HCT116 (cell line): Measurements from ENCODE around the gene ADAMTS9. TPM values are rescaled to one million over a fixed set of nuclear protein-coding genes. Genes with fewer than 3 reads are reported as not detected.

ENCODE experiments used
- ATAC-seq: fragments of 200-7000 bp; cut with Tn5 transposase; 2 replicates; pipeline ENCODE4 v1.9.1; 2020; ENCODE audit warnings: mild to moderate bottlenecking, moderate library complexity
- BruUV-seq: library from RNA; stranded (reverse); fragments of 400-500 nt; replicated peaks from 2 replicates; lab custom pipeline; 2021; lab: Mats Ljungman, UMichigan
- CTCF ChIA-PET: fragments of 300-600 bp; sonication (Branson Sonifier 250); formaldehyde crosslinking; loops from one replicate; lab custom pipeline; 2021; ENCODE audit warnings: antibody characterized with exemption; lab: Charles Lee
- POLR2A ChIA-PET: fragments of 300-600, 350-600 bp; sonication (Branson Sonifier 250); formaldehyde crosslinking; loops from one replicate; lab custom pipeline; 2021; ENCODE audit warnings: antibody characterized with exemption; lab: Charles Lee
- RAD21 ChIA-PET, 2 experiments: fragments of 300-600 bp; sonication (Branson Sonifier 250); formaldehyde crosslinking; loops; one replicate each; lab custom pipeline; 2023; ENCODE audit warnings: low total read pairs in 2 of 2; ENCODE audit not compliant: uncharacterized antibody in 2 of 2, unreplicated experiment in 2 of 2, low non-redundant PET in 1 of 2; lab: Charles Lee
- DNase-seq: peaks from one replicate; pipeline ENCODE4 v3.0.0-alpha.2; 2010; ENCODE audit warnings: low read depth, low spot score
- H2AFZ ChIP-seq: fragments of 200-600 bp; shearing (Covaris generic), sonication (generic); 2 replicates; pipeline ENCODE4 v1.6.1; 2017; ENCODE audit warnings: low read depth, mixed run types, mixed read lengths, antibody characterized with exemption, low read length; ENCODE audit not compliant: poor library complexity, severe bottlenecking
- H3K27ac ChIP-seq: 2 replicates; pipeline ENCODE4 v1.5.1; 2012; ENCODE audit warnings: low read depth, low read length
- H3K27me3 ChIP-seq: fragments of 200-600 bp; sonication (generic); 2 replicates; pipeline ENCODE4 v1.6.1; 2016; ENCODE audit warnings: mixed run types, low read length, mixed read lengths; ENCODE audit not compliant: insufficient read depth
- H3K36me3 ChIP-seq, 2 experiments: fragments of 200-500 bp in 1 of 2; fragments of 200-600 bp in 1 of 2; sonication (Bioruptor generic) in 1 of 2; sonication (generic) in 1 of 2; 2 replicates each; pipeline versions ENCODE4 v1.5.1 to v1.6.1; 2014 to 2016; ENCODE audit warnings: low read length in 2 of 2, inconsistent platforms in 1 of 2, mixed read lengths in 1 of 2, mixed run types in 1 of 2; ENCODE audit not compliant: insufficient read depth in 2 of 2, control insufficient read depth in 1 of 2
- H3K4me1 ChIP-seq, 2 experiments: fragments of 200-600 bp in 1 of 2; sonication (generic) in 1 of 2; 2 replicates each; pipeline versions ENCODE4 v1.5.1 to v1.6.1; 2012 to 2017; ENCODE audit warnings: low read length in 2 of 2, inconsistent platforms in 1 of 2, mild to moderate bottlenecking in 1 of 2, mixed read lengths in 1 of 2, mixed run types in 1 of 2, moderate library complexity in 1 of 2; ENCODE audit not compliant: insufficient read depth in 2 of 2, control insufficient read depth in 1 of 2
- H3K4me2 ChIP-seq: fragments of 200-600 bp; sonication (generic); 2 replicates; pipeline ENCODE4 v1.6.1; 2017; ENCODE audit warnings: mixed run types, low read length, mixed read lengths
- H3K4me3 ChIP-seq, 2 experiments: fragments of 200-600 bp in 1 of 2; sonication (generic) in 1 of 2; replicated peaks in 1 of 2; 2 replicates each; pipeline ENCODE4 v1.5.1; 2011 to 2016; ENCODE audit warnings: low read length in 2 of 2, control low read depth in 1 of 2, low read depth in 1 of 2, mild to moderate bottlenecking in 1 of 2, mixed read lengths in 1 of 2, mixed run types in 1 of 2
- H3K79me2 ChIP-seq: fragments of 200-600 bp; sonication (generic); 2 replicates; pipeline ENCODE4 v1.6.1; 2017; ENCODE audit warnings: mild to moderate bottlenecking, mixed run types, low read length, moderate library complexity, mixed read lengths; ENCODE audit not compliant: insufficient read depth
- H3K9ac ChIP-seq: fragments of 200-600 bp; sonication (generic); 2 replicates; pipeline ENCODE4 v1.6.1; 2016; ENCODE audit warnings: low read length, mixed read lengths
- H3K9me2 ChIP-seq: fragments of 200-600 bp; sonication (generic), shearing (Covaris generic); 2 replicates; pipeline ENCODE4 v1.6.1; 2017; ENCODE audit warnings: mixed run types, mild to moderate bottlenecking, moderate library complexity; ENCODE audit not compliant: insufficient read depth
- H3K9me3 ChIP-seq, 2 experiments: fragments of 200-500 bp in 1 of 2; fragments of 200-600 bp in 1 of 2; sonication (Bioruptor generic) in 1 of 2; sonication (generic) in 1 of 2; 2 replicates each; pipeline ENCODE4 v1.6.1; 2014 to 2017; ENCODE audit warnings: low read length in 2 of 2, mixed read lengths in 2 of 2, inconsistent platforms in 1 of 2, low read depth in 1 of 2, mild to moderate bottlenecking in 1 of 2, mixed run types in 1 of 2, moderate library complexity in 1 of 2; ENCODE audit not compliant: control insufficient read depth in 1 of 2, insufficient read depth in 1 of 2
- H4K20me1 ChIP-seq: fragments of 200-600 bp; sonication (generic), shearing (Covaris generic); 2 replicates; pipeline ENCODE4 v1.6.1; 2017; ENCODE audit warnings: mixed run types, mild to moderate bottlenecking, moderate library complexity; ENCODE audit not compliant: insufficient read depth
- ATF3 ChIP-seq: IDR thresholded peaks from 2 replicates; pipeline ENCODE4 v1.6.1; 2012
- CBX3 ChIP-seq: IDR thresholded peaks from 2 replicates; pipeline ENCODE4 v1.6.1; 2012; ENCODE audit warnings: low read depth
- CEBPB ChIP-seq: IDR thresholded peaks from 2 replicates; pipeline ENCODE4 v1.6.1; 2012; ENCODE audit warnings: low read depth
- EGR1 ChIP-seq: IDR thresholded peaks from 2 replicates; pipeline ENCODE4 v1.6.1; 2012; ENCODE audit warnings: low read depth
- ELF1 ChIP-seq: IDR thresholded peaks from 2 replicates; pipeline ENCODE4 v1.6.1; 2012; ENCODE audit warnings: low read depth, borderline replicate concordance
- EZH2phosphoT487 ChIP-seq: fragments of 200-600 bp; IDR thresholded peaks from 2 replicates; pipeline ENCODE4 v1.6.1; 2018; ENCODE audit warnings: antibody characterized with exemption, borderline replicate concordance
- FOSL1 ChIP-seq: IDR thresholded peaks from 2 replicates; pipeline ENCODE4 v1.6.1; 2012; ENCODE audit warnings: low read depth
- JUND ChIP-seq: IDR thresholded peaks from 2 replicates; pipeline ENCODE4 v1.6.1; 2012
- POLR2A ChIP-seq: IDR thresholded peaks from 2 replicates; pipeline ENCODE4 v1.7.0; 2011; ENCODE audit warnings: borderline replicate concordance; ENCODE audit not compliant: insufficient read depth, insufficient read length; ENCODE audit errors: extremely low read depth
- RAD21 ChIP-seq: IDR thresholded peaks from 2 replicates; pipeline ENCODE4 v1.6.1; 2012; ENCODE audit warnings: low read depth, mild to moderate bottlenecking
- SP1 ChIP-seq: IDR thresholded peaks from 2 replicates; pipeline ENCODE4 v1.6.1; 2012; ENCODE audit warnings: low read depth
- SRF ChIP-seq: IDR thresholded peaks from 2 replicates; pipeline ENCODE4 v1.6.1; 2012; ENCODE audit warnings: low read depth
- TCF7L2 ChIP-seq: IDR thresholded peaks from 2 replicates; pipeline ENCODE4 v1.7.0; 2011; ENCODE audit warnings: borderline replicate concordance, inconsistent platforms; ENCODE audit not compliant: insufficient read depth, insufficient read length; ENCODE audit errors: extremely low read depth
- YY1 ChIP-seq: IDR thresholded peaks from 2 replicates; pipeline ENCODE4 v1.6.1; 2011; ENCODE audit warnings: low read length, low read depth, moderate library complexity, mild to moderate bottlenecking; ENCODE audit not compliant: insufficient replicate concordance; ENCODE audit errors: extremely low read depth
- ZFX ChIP-seq: fragments of 450-650 bp; IDR thresholded peaks from 2 replicates; pipeline ENCODE4 v1.6.1; 2017
- ZNF274 ChIP-seq: fragments of 200-500 bp; sonication (Bioruptor generic); IDR thresholded peaks from 2 replicates; pipeline ENCODE4 v1.6.1; 2014; ENCODE audit warnings: mild to moderate bottlenecking, low read depth, low read length, inconsistent platforms
- intact Hi-C: fragments of 100-400 bp; cut with micrococcal nuclease; formaldehyde crosslinking; loops from 2 replicates; pipeline ENCODE4 v1.10.0; 2022
- total RNA-seq: library from RNA; stranded (reverse); gene quantifications from one replicate; pipeline ENCODE4 v1.2.1, GENCODE V29; 2021; ENCODE audit not compliant: unreplicated experiment
- TF ChIP-seq, protein P1 (sequence below), 3 experiments: fragments of 200-600 bp in 1 of 3; sonication (generic) in 1 of 3; IDR thresholded peaks in 2 of 3; conservative IDR thresholded peaks in 1 of 3; 2 replicates each; pipeline ENCODE4 v1.5.1; 2012 to 2017; ENCODE audit warnings: low read depth in 2 of 3, low read length in 2 of 3, antibody characterized with exemption in 1 of 3, borderline replicate concordance in 1 of 3, control low read depth in 1 of 3, mild to moderate bottlenecking in 1 of 3, mixed read lengths in 1 of 3, mixed run types in 1 of 3, moderate library complexity in 1 of 3; ENCODE audit not compliant: insufficient read depth in 1 of 3
- TF ChIP-seq, protein P2 (sequence below): IDR thresholded peaks from 2 replicates; pipeline ENCODE4 v1.6.1; 2012

ADAMTS9 gene
- total RNA-seq, 1 experiment from 2014 or later: 0.05 TPM

DNA sequence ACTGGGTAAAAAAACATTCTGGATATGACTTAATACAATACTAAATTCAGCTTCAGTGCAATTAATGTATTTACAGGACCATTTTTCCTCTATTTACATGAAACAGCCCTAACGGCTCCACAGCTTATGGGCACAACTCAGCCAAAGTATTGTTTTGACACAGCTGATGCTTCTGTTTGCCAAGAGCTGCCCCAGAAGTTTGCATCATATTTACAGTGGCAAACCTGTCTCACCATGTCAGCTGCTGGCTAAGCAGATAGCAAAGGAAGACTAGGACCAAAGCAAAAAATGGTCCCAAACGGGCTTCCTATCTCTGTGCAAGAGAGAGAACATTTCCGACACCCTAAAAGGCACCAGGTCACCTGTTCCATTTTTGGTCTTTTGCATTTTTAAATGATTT is 94.5 kb downstream of the ADAMTS9 start:
- H3K27me3 ChIP-seq: peaks cover 26% of the 10 kb centered on the region
- no peak overlapping the region for H3K4me2 ChIP-seq
- TF ChIP-seq SRF (no peak), ZFX (no peak), JUND (no peak)
- TF ChIP-seq, protein P1, sequence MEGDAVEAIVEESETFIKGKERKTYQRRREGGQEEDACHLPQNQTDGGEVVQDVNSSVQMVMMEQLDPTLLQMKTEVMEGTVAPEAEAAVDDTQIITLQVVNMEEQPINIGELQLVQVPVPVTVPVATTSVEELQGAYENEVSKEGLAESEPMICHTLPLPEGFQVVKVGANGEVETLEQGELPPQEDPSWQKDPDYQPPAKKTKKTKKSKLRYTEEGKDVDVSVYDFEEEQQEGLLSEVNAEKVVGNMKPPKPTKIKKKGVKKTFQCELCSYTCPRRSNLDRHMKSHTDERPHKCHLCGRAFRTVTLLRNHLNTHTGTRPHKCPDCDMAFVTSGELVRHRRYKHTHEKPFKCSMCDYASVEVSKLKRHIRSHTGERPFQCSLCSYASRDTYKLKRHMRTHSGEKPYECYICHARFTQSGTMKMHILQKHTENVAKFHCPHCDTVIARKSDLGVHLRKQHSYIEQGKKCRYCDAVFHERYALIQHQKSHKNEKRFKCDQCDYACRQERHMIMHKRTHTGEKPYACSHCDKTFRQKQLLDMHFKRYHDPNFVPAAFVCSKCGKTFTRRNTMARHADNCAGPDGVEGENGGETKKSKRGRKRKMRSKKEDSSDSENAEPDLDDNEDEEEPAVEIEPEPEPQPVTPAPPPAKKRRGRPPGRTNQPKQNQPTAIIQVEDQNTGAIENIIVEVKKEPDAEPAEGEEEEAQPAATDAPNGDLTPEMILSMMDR (IDR thresholded peaks at IDR 0.05 in 2 of 3, conservative IDR thresholded peaks at IDR 0.05 in 1 of 3; ENCODE audit: borderline replicate concordance in 1 of 3, insufficient read depth in 1 of 3, low read depth in 2 of 3, low read length in 2 of 3): no peak
- H3K9me2 ChIP-seq: no peaks in the 10 kb centered on the region
- no peak overlapping the region for H3K27ac ChIP-seq
- no peak for DNase-seq
- no peak overlapping the region for H2AFZ ChIP-seq
- POLR2A ChIA-PET: no interaction called here
- CTCF ChIA-PET: no interaction called here
- ATAC-seq: no peak
- no peak overlapping the region for H3K9ac ChIP-seq
- H4K20me1 ChIP-seq: no peaks in the 10 kb centered on the region
- H3K4me3 ChIP-seq: no peak overlapping the region
- no peaks in the 10 kb centered on the region for H3K4me1 ChIP-seq
- no peaks in the 10 kb centered on the region for H3K79me2 ChIP-seq
- RAD21 ChIA-PET: no interaction called here
- no peaks in the 10 kb centered on the region for H3K9me3 ChIP-seq
- no peaks in the 10 kb centered on the region for H3K36me3 ChIP-seq
- no TSS peak for BruUV-seq
- intact Hi-C loops: no loop called here

DNA sequence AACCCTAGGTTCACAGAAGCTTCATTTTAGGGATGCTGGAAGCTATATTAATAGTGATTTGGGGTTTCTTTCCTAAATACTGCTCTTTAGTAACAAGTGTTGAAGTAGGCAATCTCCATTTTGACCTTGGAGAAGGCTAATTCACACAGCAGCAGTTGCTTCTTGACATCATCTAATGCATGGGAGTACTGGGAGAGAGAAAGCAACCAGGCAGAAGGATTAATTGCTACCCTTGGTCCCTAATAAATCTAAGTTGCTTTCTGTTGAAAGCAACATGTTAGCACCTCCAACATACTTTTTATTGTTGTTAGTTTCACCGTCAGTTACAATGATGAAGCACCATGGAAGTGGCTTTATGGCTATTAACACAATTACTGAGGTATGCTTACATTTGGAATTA is 96.2 kb downstream of the ADAMTS9 start:
- ChIA-PET RAD21 (no interaction called here), CTCF (no interaction called here), POLR2A (no interaction called here)
- Histone ChIP-seq H3K9ac (no peak overlapping the region), H3K4me3 (no peak overlapping the region), H3K9me3 (no peaks in the 10 kb centered on the region), H3K36me3 (no peaks in the 10 kb centered on the region), H3K27me3 (peaks cover 19% of the 10 kb centered on the region), H3K79me2 (no peaks in the 10 kb centered on the region), H3K4me1 (no peaks in the 10 kb centered on the region), H3K9me2 (no peaks in the 10 kb centered on the region), H2AFZ (no peak overlapping the region), H3K4me2 (no peak overlapping the region), H4K20me1 (no peaks in the 10 kb centered on the region), H3K27ac (no peak overlapping the region)
- intact Hi-C loops: no loop called here
- DNase-seq (no peak), ATAC-seq (no peak)
- BruUV-seq: no TSS peak
- TF ChIP-seq RAD21 (no peak), SP1 (no peak), TCF7L2 (no peak), EZH2phosphoT487 (no peak), YY1 (no peak), POLR2A (no peak), FOSL1 (no peak), CBX3 (no peak), EGR1 (no peak), ZNF274 (no peak), SRF (no peak), ZFX (no peak), ATF3 (no peak), JUND (no peak), ELF1 (no peak), CEBPB (no peak)
- TF ChIP-seq, protein P2, sequence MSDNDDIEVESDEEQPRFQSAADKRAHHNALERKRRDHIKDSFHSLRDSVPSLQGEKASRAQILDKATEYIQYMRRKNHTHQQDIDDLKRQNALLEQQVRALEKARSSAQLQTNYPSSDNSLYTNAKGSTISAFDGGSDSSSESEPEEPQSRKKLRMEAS: no peak
- TF ChIP-seq, protein P1 (IDR thresholded peaks at IDR 0.05 in 2 of 3, conservative IDR thresholded peaks at IDR 0.05 in 1 of 3; ENCODE audit: borderline replicate concordance in 1 of 3, insufficient read depth in 1 of 3, low read depth in 2 of 3, low read length in 2 of 3): no peak
